Endothelial cell of hepatic sinusoid (primary cell): ENCODE data around the gene PRKD1.
"Not testable (repeated sequence)": the region's sequence is repeated elsewhere in the genome, so short reads cannot be mapped to it uniquely, and the experiment has no call there.

ENCODE experiments used
- in situ Hi-C: cut with HindIII; loops from 2 replicates; pipeline ENCODE4 v1.10.0; 2017; ENCODE audit warnings: low sequenced_read_pairs

Gene PRKD1

DNA sequence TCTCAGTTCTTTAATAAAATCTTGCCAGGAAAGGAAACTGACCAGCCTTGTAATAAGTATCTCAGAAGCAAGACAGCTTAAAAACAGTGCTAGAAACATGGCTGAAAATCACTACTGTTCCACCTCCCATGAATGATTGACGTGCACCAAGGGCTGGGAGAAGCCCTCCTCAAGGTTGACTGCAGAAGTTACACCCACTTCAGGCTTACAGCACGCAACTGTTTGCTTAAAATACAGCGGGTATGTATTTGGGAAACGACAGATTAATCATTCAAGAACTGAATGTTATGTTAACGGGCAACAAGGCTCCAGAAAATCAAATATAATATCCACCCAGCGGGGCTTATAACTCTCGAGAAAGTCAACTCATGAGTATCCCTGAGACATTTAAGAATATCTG lies 22.1 kb downstream of the PRKD1 start:
- in situ Hi-C loops, result no loop called here

DNA sequence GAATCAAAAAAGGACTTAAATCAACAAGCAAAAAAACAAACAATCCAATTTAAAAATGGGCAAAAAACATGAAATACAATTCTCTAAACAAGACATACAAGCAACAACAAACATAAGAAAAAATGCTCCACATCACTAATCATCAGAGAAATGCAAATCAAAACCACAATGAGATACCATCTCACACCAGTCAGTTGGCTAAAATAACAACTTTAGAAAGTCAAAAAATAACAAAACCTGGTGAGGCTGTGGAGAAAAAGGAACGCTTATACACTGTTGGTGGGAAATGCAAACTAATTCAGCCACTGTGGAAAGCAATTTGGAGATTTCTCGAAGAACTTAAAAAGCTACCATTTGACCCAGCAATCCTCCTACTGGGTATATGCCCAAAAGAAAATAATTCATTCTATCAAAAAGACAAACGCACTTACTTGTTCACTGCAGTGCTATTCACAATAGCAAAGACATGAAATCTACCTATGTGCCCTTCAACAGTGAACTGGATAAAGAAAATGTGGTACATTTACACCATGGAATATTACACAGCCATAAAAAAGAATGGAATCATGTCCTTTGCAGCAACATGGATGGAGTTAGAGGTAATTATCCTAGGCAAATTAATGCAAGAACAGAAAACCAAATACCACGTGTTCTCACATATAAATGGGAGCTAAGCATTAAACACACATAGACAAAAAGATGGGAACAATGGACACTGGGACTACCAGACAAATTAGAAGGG lies 26.9 kb downstream of the PRKD1 start:
- in situ Hi-C loops, result no loop called here

DNA sequence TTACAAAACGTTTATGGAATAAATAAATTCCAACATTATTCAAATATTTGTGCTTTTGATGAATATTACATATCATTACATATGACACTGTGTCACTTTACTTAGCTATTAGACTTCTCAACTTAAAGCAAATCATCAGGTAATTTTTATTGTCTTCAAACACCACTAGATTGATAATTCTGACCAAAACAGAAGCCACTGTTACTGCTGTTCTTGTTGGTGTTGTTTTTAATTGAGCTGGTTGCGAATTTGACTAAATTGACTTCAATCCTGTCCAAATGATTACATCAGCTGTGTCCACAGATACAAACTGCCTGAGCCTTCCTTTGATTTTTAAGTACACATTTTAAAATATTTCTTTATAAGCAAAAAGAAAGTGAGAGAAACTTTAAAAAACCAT lies 29.2 kb downstream of the PRKD1 start:
- in situ Hi-C loops, result no loop called here

DNA sequence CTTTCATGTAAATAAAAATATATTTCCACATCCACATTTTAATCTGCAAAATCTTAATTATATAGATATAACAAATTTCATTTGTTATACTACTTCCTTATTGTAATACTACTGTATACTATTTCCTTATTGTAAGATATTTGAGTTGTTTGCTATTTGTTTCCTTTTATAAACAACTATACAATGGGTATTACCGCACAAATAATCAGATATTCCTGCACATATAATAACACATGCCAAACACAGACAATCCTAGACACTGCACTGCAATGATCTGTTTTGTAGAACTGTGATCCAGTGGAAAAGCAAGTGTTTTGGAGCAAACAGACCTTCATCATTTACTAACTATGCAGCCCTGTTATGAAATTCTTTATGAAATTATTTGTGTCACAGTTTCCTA lies 30.5 kb downstream of the PRKD1 start:
- in situ Hi-C loops, result no loop called here

DNA sequence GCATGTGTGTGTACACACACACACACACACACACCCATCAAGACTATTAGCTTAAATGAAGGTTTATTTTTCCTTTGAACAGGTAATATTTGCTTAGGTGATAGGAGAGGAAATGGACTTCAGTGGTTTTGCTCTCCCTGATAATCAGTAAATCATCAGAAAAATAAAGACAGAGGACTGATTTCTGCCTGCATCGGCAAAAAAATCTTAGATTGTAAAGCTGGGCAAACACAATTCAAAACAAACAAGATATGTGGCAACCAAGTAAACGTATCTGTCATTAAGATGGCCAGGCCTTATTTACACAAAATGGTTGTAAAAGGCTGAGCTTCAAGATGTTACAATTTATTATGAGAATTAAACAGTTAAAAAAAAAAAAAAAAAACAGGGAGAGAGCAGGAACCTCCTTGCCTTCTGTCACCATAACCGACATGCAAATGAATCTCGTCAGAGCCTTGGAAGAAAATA lies 31.3 kb downstream of the PRKD1 start:
- in situ Hi-C loops, result no loop called here

DNA sequence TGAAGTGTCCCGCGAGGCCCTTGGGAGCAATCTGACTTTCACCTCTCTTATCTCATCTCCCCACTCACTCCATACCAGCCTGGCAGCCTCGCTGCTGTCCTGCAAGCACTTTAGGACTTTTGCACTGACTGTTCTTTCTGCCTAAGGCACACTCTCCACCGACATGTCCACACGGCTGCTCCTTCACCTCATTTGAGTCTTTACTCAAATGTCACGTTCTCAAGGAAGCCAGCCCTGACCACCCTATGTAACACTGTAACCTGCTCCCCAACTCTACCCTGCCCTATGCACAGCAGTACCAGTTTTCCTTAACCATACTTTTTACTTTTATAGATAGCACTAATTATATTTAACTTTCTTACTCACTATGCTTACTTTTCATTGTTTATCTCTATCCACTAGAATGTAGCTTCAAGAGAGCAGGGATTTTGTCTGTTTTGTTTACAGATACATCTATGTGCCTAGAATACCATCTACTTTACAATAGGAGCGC lies 32.0 kb downstream of the PRKD1 start:
- in situ Hi-C loops, result no loop called here

DNA sequence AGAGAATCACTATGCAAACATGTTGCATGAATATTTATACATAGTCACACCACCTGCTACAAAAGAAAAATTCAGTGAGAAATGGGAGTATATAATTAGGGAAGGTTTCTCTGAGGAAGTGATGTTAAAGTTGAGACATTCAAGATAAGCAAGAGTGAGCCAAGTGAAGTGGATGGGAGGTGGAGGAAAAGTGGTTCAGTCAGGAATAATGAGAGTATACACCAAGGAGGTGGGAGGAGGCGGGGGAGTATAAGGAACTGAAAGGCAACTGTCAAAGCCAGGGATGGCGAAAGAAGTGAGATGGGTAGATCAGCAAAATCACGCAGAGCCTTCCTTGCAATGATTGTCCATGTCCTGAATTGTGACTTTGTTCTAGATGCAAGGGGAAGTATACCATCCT lies 33.7 kb downstream of the PRKD1 start:
- in situ Hi-C loops, result no loop called here

DNA sequence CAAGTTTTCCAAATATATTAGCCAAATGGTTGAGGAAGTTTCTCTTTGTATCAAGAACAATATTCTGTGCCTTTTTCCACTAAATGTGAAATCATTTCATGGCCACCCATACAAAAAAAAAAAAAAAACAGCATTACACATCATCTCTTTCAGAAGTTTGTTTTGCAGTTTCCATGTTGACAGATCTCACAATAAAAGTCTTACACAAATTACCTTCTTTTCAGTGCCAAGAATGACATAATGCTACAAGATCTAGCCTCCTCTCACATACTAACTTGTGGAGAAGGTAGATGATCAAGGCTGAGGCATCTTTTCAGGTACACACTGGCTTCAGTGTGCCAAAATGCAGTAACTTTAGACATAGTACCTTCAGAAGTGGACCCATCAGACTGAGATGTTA lies 35.3 kb downstream of the PRKD1 start:
- in situ Hi-C loops, result no loop called here

DNA sequence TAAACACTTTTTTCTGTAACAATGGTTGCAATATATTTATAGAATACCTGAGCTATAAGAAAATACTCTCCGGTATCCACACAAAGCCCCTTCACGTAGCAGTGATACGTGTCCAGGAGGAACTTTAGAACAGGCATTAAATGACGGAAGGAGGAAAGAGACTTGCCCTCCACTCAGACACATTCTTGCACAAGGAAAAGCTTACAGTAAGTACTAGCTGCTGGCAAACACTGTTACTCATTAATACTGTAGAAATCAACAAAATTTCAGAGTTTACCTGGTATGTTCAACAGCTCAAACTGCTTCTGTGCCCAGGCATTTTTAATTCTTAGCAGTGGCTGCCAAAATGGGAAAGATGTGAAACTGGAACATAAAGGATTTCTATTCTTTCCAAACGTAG lies 41.7 kb downstream of the PRKD1 start:
- in situ Hi-C loops, result no loop called here

DNA sequence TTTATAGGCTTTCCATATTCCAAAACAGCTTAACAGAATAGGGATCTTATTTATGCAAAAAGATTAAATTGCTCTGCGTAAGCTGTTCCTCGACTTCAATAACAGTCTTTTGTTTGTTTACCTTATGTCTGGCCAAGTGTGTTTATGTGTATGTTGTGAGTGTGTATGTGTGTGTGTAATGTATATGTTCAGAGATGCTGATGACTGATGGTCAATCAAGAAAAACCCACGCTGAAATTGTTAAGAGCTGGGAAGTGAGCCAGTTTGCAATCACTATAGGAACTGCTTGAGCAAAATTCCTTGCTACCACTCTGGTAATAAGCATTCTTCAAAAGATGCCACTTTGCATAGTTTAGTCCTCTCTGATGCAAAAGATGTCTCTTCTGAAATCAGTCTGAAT lies 59.6 kb downstream of the PRKD1 start:
- in situ Hi-C loops, result no loop called here

DNA sequence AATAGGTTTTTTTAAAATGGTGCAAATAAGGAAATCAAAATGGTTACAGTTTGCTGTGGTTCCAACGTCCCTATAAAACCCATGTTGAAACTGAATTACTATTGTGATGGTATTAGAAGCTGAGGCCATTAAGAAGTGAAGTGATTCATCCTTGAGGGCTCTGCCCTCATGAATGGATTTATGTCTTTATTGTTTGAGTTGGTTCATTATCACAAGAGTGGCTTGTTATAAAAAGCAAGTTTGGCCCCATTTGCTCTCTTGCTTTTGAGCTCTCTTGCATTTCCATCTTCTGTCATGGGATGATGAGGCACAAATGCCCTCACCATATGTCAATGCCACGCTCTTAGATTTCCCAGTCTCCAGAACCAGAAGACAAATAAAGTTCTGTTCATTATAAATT lies 62.3 kb downstream of the PRKD1 start:
- in situ Hi-C loops, result no loop called here

DNA sequence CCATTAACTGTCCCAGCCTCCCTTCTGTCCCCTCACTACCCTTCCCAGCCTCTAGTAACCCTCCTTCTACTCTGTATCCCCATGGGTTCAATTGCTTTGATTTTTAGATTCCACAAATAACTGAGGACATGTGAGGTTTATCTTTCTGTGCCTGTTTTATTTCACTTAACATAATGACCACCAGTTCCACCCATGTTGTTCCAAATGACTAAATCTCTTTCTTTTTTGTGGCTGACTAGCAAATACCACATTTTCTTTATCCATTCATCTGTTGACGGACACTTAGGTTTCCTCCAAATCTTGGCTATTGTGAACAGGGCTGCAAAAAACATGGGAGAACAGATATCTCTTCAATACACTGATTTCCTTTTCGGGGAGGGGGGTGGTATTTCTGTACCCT lies 65.7 kb downstream of the PRKD1 start:
- in situ Hi-C loops, result no loop called here

DNA sequence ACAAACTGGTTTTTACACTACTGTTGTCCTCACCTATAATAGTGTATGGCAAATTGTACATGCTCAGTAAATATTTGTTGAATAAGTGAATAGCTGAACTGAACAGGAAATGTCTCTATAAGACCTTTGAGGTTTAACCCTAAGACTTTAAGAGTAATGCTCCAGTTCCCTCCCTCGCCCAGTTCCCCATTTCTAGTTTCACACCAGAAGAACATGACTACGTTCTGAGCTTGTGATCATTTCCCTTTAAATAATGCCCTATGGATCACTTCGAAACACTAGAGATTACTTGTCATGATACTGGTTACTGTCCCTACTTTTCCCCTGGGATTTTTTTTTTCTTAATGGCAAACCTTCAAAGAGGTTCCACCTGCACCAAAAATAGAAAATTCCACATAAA lies 69.3 kb downstream of the PRKD1 start:
- in situ Hi-C loops, result no loop called here

DNA sequence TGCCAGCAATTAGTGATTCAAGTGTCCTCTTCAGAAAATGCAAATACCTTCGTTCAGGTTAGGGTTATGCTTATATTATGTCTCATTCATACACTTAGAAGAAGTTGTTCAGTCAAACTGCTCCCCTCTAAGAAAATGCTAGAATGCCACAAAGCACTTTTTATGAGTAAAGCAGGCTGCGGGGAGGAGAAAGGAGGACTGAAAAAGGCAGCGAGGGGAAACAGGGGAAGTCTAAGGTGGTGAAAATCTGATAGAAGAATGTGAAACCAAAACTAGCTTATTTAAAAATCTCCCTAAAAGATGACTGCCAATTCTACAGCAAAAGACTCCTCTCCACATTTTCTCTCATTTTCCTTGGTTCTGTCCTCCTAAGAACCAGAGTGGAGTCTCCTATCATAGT lies 70.1 kb downstream of the PRKD1 start:
- in situ Hi-C loops, result no loop called here

DNA sequence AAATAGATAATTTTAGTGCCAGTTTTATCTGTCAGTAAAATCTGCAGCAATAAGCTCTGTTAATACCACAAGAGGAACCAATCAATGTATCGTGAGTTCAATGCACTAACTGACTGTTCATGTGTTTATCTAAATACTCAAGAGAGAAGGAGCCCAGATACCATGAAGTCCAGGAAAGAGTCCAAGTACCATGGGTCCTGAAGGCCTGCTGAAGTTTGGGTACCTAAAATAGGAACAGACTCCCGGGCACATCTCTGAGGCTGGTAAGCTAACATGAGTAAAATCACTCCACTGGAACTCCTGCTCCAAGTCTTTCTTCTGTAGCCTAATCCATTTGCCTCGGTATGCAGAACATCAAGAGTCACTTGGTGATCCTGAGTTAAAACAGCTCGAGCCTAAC lies 71.1 kb downstream of the PRKD1 start:
- in situ Hi-C loops, result no loop called here

DNA sequence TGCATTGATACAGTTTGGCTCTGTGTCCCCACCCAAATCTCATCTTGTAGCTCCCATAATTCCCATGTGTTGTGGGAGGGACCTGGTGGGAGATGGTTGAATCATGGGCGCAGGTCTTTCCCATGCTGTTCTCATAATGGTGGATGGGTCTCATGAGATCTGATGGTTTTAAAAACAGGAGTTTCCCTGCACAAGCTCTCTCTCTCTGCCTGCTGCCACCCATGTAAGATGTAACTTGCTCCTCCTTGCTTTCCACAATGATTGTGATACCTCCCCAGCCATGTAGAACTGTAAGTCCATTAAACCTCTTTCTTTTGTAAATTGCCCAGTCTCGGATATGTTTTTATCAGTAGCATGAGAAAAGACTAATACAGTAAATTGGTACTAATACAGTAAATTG lies 74.0 kb downstream of the PRKD1 start:
- in situ Hi-C loops, result not testable (repeated sequence)

DNA sequence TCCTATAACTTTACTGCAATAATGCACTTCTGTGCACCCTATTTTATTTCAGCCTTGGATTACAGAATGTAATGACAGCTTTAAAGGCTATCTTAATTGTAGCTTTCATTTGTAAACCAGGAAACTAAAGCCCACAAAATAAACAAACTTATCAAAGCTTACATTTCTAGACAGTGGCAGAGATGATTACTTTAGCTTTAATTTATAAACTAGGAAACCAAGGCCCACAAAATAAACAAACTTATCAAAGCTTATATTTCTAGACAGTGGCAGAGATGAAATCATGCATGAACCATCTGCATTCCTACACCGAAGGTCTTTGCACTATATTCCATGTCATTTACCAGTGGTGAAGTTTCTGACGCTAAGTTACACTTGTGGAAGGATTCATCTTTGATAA lies 74.4 kb downstream of the PRKD1 start:
- in situ Hi-C loops, result no loop called here

DNA sequence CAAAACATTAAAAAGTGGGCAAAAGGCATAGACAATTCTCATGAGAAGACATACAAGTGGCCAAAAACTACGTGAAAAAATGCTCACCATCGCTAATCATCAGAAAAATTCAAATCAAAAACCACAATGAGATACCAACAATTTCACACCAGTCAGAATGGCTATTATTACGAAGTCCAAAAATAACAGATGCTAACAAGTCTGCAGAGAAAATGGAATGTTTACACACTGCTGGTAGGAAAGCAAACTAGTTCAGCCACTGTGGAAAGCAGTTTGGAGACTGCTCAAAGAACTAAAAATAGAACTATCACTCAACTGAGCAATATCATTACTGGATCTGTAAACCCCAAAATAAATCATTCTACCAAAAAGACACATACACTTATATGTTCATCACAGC lies 76.2 kb downstream of the PRKD1 start:
- in situ Hi-C loops, result no loop called here

DNA sequence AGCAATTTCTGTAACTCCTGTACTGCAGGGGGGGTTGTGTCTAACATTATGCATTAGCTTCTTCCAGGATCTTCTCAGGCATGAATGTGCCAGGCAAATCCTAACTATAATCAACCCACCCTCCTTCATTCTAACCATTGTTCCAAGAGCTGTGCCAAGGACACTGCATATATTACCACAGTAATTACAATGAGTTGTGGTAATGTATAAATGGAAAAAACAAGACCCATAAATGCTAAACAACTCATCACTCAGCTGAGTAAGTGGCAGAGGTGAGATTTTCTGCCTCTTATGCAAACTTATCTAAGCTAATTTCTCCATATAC lies 80.6 kb downstream of the PRKD1 start:
- in situ Hi-C loops, result no loop called here

DNA sequence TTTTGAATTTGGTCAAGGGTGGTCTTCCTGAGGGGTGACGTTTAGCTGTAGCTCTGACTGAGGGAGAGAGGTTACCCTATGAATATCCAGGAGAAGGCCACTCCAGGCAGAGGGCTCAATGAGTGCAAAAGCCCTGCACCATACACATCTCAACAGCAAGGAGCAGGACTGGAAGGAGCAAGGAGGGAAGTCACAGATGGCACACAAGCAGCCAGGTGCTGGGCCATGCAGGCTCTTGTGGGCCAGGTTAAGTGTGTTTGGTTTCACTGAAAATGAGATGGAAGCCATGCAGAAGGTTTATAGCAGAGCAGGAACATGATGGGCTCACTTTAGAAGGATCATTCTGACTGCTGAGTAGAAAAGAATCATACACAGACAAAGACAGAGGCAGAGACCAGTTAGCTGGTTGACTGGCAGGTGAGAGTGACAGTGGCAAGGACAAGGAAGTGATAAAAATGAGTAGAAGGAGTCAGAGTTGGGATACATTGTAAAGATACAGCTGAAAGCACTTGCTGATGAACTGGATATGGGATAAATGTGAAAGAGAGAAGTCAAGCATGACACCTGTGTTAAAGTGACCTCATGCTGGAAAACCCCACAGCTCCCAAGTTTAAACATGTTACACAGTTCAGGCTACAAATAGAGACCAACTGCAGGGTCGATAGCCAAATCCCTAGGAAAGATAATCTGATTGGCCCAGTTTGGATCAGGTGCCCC lies 81.2 kb downstream of the PRKD1 start:
- in situ Hi-C loops, result no loop called here

DNA sequence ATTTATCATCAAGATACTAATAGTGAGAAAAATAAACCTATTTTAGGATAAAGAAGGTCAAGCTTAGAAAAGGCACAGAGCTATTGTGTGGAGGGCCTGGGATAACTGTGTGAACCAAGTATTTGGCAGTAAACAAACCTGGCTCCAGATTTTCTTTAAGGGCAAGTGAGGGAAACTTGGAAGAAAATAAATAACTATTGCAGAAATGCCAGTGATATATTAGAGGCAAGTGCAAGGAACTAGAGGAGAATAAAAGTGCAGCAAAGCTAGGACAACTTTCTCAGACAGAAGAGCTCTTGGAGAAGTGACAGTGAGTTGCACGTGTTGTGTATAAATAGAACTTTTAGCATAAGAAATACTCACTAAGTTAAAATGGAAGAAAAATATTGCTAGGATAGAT lies 83.7 kb downstream of the PRKD1 start:
- in situ Hi-C loops, result no loop called here

DNA sequence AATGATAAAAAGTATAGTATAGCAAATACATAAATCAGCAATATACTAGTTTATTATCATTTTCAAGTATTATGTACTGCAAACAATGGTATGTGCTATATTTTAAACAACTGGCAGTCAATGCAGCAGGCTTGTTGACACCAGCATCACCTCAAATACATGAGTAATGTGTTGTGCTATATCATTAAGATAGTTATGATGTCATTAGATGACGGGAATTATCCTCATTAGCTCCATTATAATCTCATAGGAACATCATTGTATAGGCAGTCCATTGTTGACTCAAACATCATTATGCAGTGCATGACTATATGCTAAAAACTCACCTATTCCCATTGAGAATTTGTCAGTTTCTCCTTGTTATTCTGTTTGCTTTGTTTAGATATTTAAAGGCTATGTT lies 85.4 kb downstream of the PRKD1 start:
- in situ Hi-C loops, result no loop called here
